Measurements from ENCODE around the gene RPRML.
"Not testable (repeated sequence)": the region's sequence is repeated elsewhere in the genome, so short reads cannot be mapped to it uniquely, and the experiment has no call there.

The RPRML gene

GRCh38 chr17:46979147-46979863, at the start of gene RPRML:
TSS of gene RPRML (minus strand) at chr17:46979253. CDS start at chr17:46979007, 246 bp downstream.
- no peak for DNase-seq (ENCODE audit: low spot score)

GRCh38 chr17:47016966-47017365, 37.9 kb upstream of the RPRML start:
- DNase-seq (ENCODE audit: low spot score) = not testable (repeated sequence)

- DNase-seq (ENCODE audit: low spot score) = no peak
These were observed 34.3 kb upstream of the RPRML start for GRCh38 chr17:47013341-47013740.

- DNase-seq (ENCODE audit: low spot score) = no peak
These were observed 33.4 kb upstream of the RPRML start for GRCh38 chr17:47012457-47012856.

GRCh38 chr17:47009759-47010594, 30.9 kb upstream of the RPRML start:
- DNase-seq (ENCODE audit: low spot score) = no peak

- no peak for DNase-seq (ENCODE audit: low spot score)
These were observed 25.9 kb upstream of the RPRML start for GRCh38 chr17:47004906-47005305.

GRCh38 chr17:47003864-47004263, 24.8 kb upstream of the RPRML start:
- not testable (repeated sequence) for DNase-seq (ENCODE audit: low spot score)

GRCh38 chr17:46995841-46996571, 17.0 kb upstream of the RPRML start:
- no peak for DNase-seq (ENCODE audit: low spot score)

- DNase-seq (ENCODE audit: low spot score) = no peak
These were observed 15.9 kb upstream of the RPRML start for GRCh38 chr17:46994993-46995392.

- no peak for DNase-seq (ENCODE audit: low spot score)
These were observed 12.6 kb upstream of the RPRML start for GRCh38 chr17:46991617-46992016.

- no peak for DNase-seq (ENCODE audit: low spot score)
These were observed 10.8 kb upstream of the RPRML start for GRCh38 chr17:46989637-46990431.

- DNase-seq (ENCODE audit: low spot score) = not testable (repeated sequence)
These were observed 8.9 kb upstream of the RPRML start for GRCh38 chr17:46987927-46988326.

GRCh38 chr17:46986366-46986765, 7.3 kb upstream of the RPRML start:
- DNase-seq (ENCODE audit: low spot score) = no peak

- no peak for DNase-seq (ENCODE audit: low spot score)
These were observed 5.8 kb upstream of the RPRML start for GRCh38 chr17:46984892-46985291.

GRCh38 chr17:46984341-46984740, 5.3 kb upstream of the RPRML start:
- DNase-seq (ENCODE audit: low spot score) = no peak

- no peak for DNase-seq (ENCODE audit: low spot score)
These were observed 4.7 kb upstream of the RPRML start for GRCh38 chr17:46983782-46984181.

- no peak for DNase-seq (ENCODE audit: low spot score)
These were observed 3.5 kb upstream of the RPRML start for GRCh38 chr17:46982577-46982976.

- DNase-seq (ENCODE audit: low spot score) = no peak
These were observed 435 bp downstream of the RPRML start for GRCh38 chr17:46978489-46979146.

GRCh38 chr17:46977750-46978488, 1.1 kb downstream of the RPRML start:
- no peak for DNase-seq (ENCODE audit: low spot score)

- no peak for DNase-seq (ENCODE audit: low spot score)
These were observed 1.7 kb downstream of the RPRML start for GRCh38 chr17:46977348-46977747.

Measured in hematopoietic multipotent progenitor cell treated with erythropoietin and hydrocortisone succinate and interleukin-3 and kit ligand, for 17 days (in vitro differentiated cells).